Stimulated activated CD4-positive, alpha-beta T cell treated with anti-CD3 and anti-CD28 coated beads, Interleukin-15, amount 100 ng/mL, for 24 hours (primary cell): ENCODE results near the gene EGLN3.
"Not testable (repeated sequence)": the region's sequence is repeated elsewhere in the genome, so short reads cannot be mapped to it uniquely, and the experiment has no call there.

Experiments
- DNase-seq: peaks from one replicate; pipeline ENCODE4 v3.0.0-alpha.2; 2020

EGLN3 gene

GRCh38 chr14:33950320-33951182 lies at the start of gene EGLN3:
Gene EGLN3, minus strand, starts transcription at chr14:33951074. Its CDS starts 322 bp downstream, at chr14:33950752.
- DNase-seq = peak; percentile 76

GRCh38 chr14:34000396-34000795 lies 49.5 kb upstream of the EGLN3 start:
- no peak for DNase-seq

- no peak for DNase-seq
These were observed 49.0 kb upstream of the EGLN3 start for GRCh38 chr14:33999771-34000291.

- no peak for DNase-seq
These were observed 46.7 kb upstream of the EGLN3 start for GRCh38 chr14:33997611-33998010.

- DNase-seq = no peak
These were observed 45.6 kb upstream of the EGLN3 start for GRCh38 chr14:33996462-33996861.

GRCh38 chr14:33993246-33993645 lies 42.4 kb upstream of the EGLN3 start:
- DNase-seq = no peak

- no peak for DNase-seq
These were observed 41.6 kb upstream of the EGLN3 start for GRCh38 chr14:33992274-33993007.

- no peak for DNase-seq
These were observed 39.9 kb upstream of the EGLN3 start for GRCh38 chr14:33990790-33991189.

- DNase-seq = no peak
These were observed 36.7 kb upstream of the EGLN3 start for GRCh38 chr14:33987565-33988080.

GRCh38 chr14:33986804-33987203 lies 35.9 kb upstream of the EGLN3 start:
- no peak for DNase-seq

- DNase-seq = no peak
These were observed 34.4 kb upstream of the EGLN3 start for GRCh38 chr14:33985242-33985641.

GRCh38 chr14:33979613-33980276 lies 28.9 kb upstream of the EGLN3 start:
- DNase-seq = no peak

- DNase-seq = no peak
These were observed 28.2 kb upstream of the EGLN3 start for GRCh38 chr14:33978892-33979612.

GRCh38 chr14:33972583-33973081 lies 21.8 kb upstream of the EGLN3 start:
- DNase-seq = no peak

GRCh38 chr14:33969846-33970245 lies 19.0 kb upstream of the EGLN3 start:
- not testable (repeated sequence) for DNase-seq

- DNase-seq = no peak
These were observed 17.8 kb upstream of the EGLN3 start for GRCh38 chr14:33968722-33969121.

GRCh38 chr14:33967138-33967537 lies 16.3 kb upstream of the EGLN3 start:
- no peak for DNase-seq

GRCh38 chr14:33966276-33966675 lies 15.4 kb upstream of the EGLN3 start:
- no peak for DNase-seq

GRCh38 chr14:33964599-33965317 lies 13.9 kb upstream of the EGLN3 start:
- DNase-seq = no peak

- no peak for DNase-seq
These were observed 13.0 kb upstream of the EGLN3 start for GRCh38 chr14:33963892-33964291.

- DNase-seq = not testable (repeated sequence)
These were observed 11.6 kb upstream of the EGLN3 start for GRCh38 chr14:33962466-33962865.
